ENCODE measurements around the gene LDLRAD4. TPM values are rescaled to one million over a fixed set of nuclear protein-coding genes. Genes with fewer than 3 reads are reported as not detected.

The LDLRAD4 gene
- total and polyA plus RNA-seq, 9 of the 15 experiments (the other 6 are each of a cell fraction or from before 2014, with no cell fraction given), result 0.01 TPM; not detected in 8

DNA sequence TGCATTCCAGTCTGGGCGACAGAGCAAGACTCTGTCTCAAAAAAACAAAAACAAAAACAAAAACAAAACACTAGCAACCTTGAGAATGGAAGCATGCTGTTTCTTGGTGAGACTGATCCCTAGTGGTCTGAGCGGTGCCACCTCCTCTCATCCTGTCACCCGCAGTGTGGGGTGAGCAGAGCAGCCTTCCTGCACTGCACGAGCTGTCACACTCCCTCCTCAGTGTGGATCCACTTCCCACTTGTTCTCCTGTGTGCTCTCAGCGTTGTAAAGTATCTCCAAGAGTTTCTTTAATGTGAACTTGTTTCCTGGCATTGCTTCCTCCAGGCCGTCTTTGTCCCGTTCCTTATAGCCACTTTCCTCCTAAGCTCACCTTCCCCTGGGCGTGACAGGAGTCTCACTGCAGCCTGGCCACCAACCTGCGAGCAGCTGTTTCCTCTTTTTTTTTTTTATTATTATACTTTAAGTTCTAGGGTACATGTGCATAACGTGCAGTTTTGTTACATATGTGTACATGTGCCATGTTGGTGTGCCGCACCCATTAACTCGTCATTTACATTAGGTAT lies 287.3 kb downstream of the LDLRAD4 start:
- Histone ChIP-seq H3K27ac (ENCODE audit: extremely low read depth, low read depth, low read length) (no peak overlapping the region), H3K4me2 (ENCODE audit: insufficient read depth, low read length) (no peak overlapping the region), H3K4me3 (no peak overlapping the region), H3K36me3 (ENCODE audit: control insufficient read depth, insufficient read depth, low read length) (no peaks in the 10 kb centered on the region), H3K4me1 (replicated peaks in 1 of 2; ENCODE audit: control insufficient read depth in 2 of 2, insufficient read depth in 2 of 2, low read length in 2 of 2) (no peaks in the 10 kb centered on the region), H3K27me3 (ENCODE audit: control insufficient read depth in 2 of 2, insufficient read depth in 2 of 2, low read length in 2 of 2) (peaks cover 10 to 18% of the 10 kb centered on the region in 2 experiments), H3K9me3 (replicated peaks; ENCODE audit: control insufficient read depth, insufficient read depth, low read depth, low read length) (no peaks in the 10 kb centered on the region), H3K79me2 (ENCODE audit: control insufficient read depth, insufficient read depth, low read length) (no peaks in the 10 kb centered on the region), H2AFZ (ENCODE audit: low read depth, low read length) (no peak overlapping the region), H4K20me1 (replicated peaks; ENCODE audit: control insufficient read depth, insufficient read depth, low read length) (no peaks in the 10 kb centered on the region), H3K9ac (ENCODE audit: insufficient read depth in 1 of 2, low read depth in 2 of 2, low read length in 2 of 2) (no peak overlapping the region), H3K9me1 (ENCODE audit: control insufficient read depth, insufficient read depth, low read length) (no peaks in the 10 kb centered on the region)
- DNase-seq (ENCODE audit: extremely low read depth in 1 of 4, low spot score in 3 of 4), result no peak
- POLR2A ChIA-PET, result no interaction called here
- CTCF ChIA-PET (ENCODE audit: low intra/inter-chr PET ratio), result no interaction called here
- ATAC-seq, result no peak
- no TSS peak for BruUV-seq (replicated peaks)
- 3% methylated on average over 9 of the region's 12 CpGs for WGBS (ENCODE audit: insufficient coverage, low coverage, missing lambda C conversion rate)
- intact Hi-C loops (cut with micrococcal nuclease), result no loop called here
- no peak for FAIRE-seq
- in situ Hi-C loops (cut with MboI), result loop anchor here (5.0 kb wide), 1 partner anchor 34 kb away; no protein-coding TSS in a partner anchor
- no peak for TF ChIP-seq DEAF1 (CRISPR knock-in tag; IDR thresholded peaks at IDR 0.05)
- TF ChIP-seq, protein P1, sequence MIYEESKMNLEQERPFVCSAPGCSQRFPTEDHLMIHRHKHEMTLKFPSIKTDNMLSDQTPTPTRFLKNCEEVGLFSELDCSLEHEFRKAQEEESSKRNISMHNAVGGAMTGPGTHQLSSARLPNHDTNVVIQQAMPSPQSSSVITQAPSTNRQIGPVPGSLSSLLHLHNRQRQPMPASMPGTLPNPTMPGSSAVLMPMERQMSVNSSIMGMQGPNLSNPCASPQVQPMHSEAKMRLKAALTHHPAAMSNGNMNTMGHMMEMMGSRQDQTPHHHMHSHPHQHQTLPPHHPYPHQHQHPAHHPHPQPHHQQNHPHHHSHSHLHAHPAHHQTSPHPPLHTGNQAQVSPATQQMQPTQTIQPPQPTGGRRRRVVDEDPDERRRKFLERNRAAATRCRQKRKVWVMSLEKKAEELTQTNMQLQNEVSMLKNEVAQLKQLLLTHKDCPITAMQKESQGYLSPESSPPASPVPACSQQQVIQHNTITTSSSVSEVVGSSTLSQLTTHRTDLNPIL (CRISPR knock-in tag; IDR thresholded peaks at IDR 0.05), result no peak
- TF ChIP-seq ZNF253 (CRISPR knock-in tag; conservative IDR thresholded peaks at IDR 0.05), result no peak
- TF ChIP-seq POLR2A (conservative IDR thresholded peaks at IDR 0.05), result no peak
- TF ChIP-seq, protein P2, sequence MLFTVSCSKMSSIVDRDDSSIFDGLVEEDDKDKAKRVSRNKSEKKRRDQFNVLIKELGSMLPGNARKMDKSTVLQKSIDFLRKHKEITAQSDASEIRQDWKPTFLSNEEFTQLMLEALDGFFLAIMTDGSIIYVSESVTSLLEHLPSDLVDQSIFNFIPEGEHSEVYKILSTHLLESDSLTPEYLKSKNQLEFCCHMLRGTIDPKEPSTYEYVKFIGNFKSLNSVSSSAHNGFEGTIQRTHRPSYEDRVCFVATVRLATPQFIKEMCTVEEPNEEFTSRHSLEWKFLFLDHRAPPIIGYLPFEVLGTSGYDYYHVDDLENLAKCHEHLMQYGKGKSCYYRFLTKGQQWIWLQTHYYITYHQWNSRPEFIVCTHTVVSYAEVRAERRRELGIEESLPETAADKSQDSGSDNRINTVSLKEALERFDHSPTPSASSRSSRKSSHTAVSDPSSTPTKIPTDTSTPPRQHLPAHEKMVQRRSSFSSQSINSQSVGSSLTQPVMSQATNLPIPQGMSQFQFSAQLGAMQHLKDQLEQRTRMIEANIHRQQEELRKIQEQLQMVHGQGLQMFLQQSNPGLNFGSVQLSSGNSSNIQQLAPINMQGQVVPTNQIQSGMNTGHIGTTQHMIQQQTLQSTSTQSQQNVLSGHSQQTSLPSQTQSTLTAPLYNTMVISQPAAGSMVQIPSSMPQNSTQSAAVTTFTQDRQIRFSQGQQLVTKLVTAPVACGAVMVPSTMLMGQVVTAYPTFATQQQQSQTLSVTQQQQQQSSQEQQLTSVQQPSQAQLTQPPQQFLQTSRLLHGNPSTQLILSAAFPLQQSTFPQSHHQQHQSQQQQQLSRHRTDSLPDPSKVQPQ (CRISPR knock-in tag; IDR thresholded peaks at IDR 0.05; ENCODE audit: borderline replicate concordance), result no peak
- TF ChIP-seq, protein P3, sequence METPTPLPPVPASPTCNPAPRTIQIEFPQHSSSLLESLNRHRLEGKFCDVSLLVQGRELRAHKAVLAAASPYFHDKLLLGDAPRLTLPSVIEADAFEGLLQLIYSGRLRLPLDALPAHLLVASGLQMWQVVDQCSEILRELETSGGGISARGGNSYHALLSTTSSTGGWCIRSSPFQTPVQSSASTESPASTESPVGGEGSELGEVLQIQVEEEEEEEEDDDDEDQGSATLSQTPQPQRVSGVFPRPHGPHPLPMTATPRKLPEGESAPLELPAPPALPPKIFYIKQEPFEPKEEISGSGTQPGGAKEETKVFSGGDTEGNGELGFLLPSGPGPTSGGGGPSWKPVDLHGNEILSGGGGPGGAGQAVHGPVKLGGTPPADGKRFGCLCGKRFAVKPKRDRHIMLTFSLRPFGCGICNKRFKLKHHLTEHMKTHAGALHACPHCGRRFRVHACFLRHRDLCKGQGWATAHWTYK (CRISPR knock-in tag; IDR thresholded peaks at IDR 0.05), result no peak
- no peak for TF ChIP-seq SPI1 (IDR thresholded peaks at IDR 0.05; ENCODE audit: borderline replicate concordance, low read depth, low read length)
- no peak for TF ChIP-seq BRD9 (IDR thresholded peaks at IDR 0.05; ENCODE audit: low read depth, partially characterized antibody)
- TF ChIP-seq CHD2 (IDR thresholded peaks at IDR 0.05; ENCODE audit: low read depth, low read length), result no peak
- TF ChIP-seq SOX6 (IDR thresholded peaks at IDR 0.05), result no peak
- no peak for TF ChIP-seq MBD1 (CRISPR knock-in tag; IDR thresholded peaks at IDR 0.05)
- TF ChIP-seq SMARCA4 (IDR thresholded peaks at IDR 0.05), result no peak
- no peak for TF ChIP-seq ZNF133 (CRISPR knock-in tag; IDR thresholded peaks at IDR 0.05)
- no peak for TF ChIP-seq SIX5 (IDR thresholded peaks at IDR 0.05; ENCODE audit: borderline replicate concordance in 1 of 2, insufficient read depth in 1 of 2, low read depth in 1 of 2, low read length in 2 of 2)
- TF ChIP-seq FOS (IDR thresholded peaks at IDR 0.05; ENCODE audit: extremely low read depth, insufficient read length), result no peak

All from K562 (cell line).